Liver (tissue), 9 donors: ENCODE measurements around the gene ZNF592. TPM values are rescaled to one million over a fixed set of nuclear protein-coding genes. Genes with fewer than 3 reads are reported as not detected.

Source experiments
- DNase-seq: peaks from one replicate; pipeline ENCODE4 v3.0.0-alpha.2; 2017; ENCODE audit warnings: low spot score
- H3K27ac ChIP-seq, 2 donors: one replicate each; pipeline ENCODE4 v1.7.0; 2013; ENCODE audit warnings: inconsistent platforms in 2 of 2, low read length in 2 of 2, control low read depth in 1 of 2, low read depth in 1 of 2, mild to moderate bottlenecking in 1 of 2
- H3K27me3 ChIP-seq, 4 donors: one replicate each; pipeline versions ENCODE4 v1.6.1 to v1.7.0; 2013; ENCODE audit warnings: low read length in 3 of 4, inconsistent platforms in 1 of 4, mild to moderate bottlenecking in 1 of 4, moderate library complexity in 1 of 4; ENCODE audit not compliant: control insufficient read depth in 4 of 4, insufficient read depth in 4 of 4
- H3K36me3 ChIP-seq, 4 donors: one replicate each; pipeline versions ENCODE4 v1.6.1 to v1.7.0; 2013; ENCODE audit warnings: low read length in 3 of 4, mild to moderate bottlenecking in 3 of 4, low read depth in 1 of 4, moderate library complexity in 1 of 4; ENCODE audit not compliant: control insufficient read depth in 4 of 4, insufficient read depth in 3 of 4
- H3K4me1 ChIP-seq, 4 donors: one replicate each; pipeline versions ENCODE4 v1.6.1 to v1.7.0; 2013; ENCODE audit warnings: low read length in 3 of 4, mild to moderate bottlenecking in 3 of 4, moderate library complexity in 1 of 4; ENCODE audit not compliant: control insufficient read depth in 4 of 4, insufficient read depth in 4 of 4
- H3K4me3 ChIP-seq, 3 donors: one replicate each; pipeline versions ENCODE4 v1.6.1 to v1.7.0; 2013; ENCODE audit warnings: low read length in 3 of 3, control low read depth in 1 of 3, low read depth in 1 of 3, mild to moderate bottlenecking in 1 of 3
- H3K9ac ChIP-seq, 2 donors: one replicate each; pipeline ENCODE4 v1.7.0; 2013; ENCODE audit warnings: low read length in 2 of 2, mild to moderate bottlenecking in 2 of 2, moderate library complexity in 2 of 2, control low read depth in 1 of 2, low read depth in 1 of 2
- H3K9me3 ChIP-seq, 4 donors: one replicate each; pipeline versions ENCODE4 v1.6.1 to v1.7.0; 2013; ENCODE audit warnings: low read length in 3 of 4; ENCODE audit not compliant: control insufficient read depth in 4 of 4
- EGR1 ChIP-seq, 2 donors: IDR thresholded peaks; 2 replicates each; pipeline ENCODE4 v1.6.1; 2016 to 2018; ENCODE audit warnings: antibody characterized with exemption in 2 of 2, low read depth in 2 of 2
- FOXA1 ChIP-seq: IDR thresholded peaks from 2 replicates; pipeline ENCODE4 v1.6.1; 2016; ENCODE audit warnings: antibody characterized with exemption
- FOXA2 ChIP-seq: IDR thresholded peaks from 2 replicates; pipeline ENCODE4 v1.6.1; 2016; ENCODE audit warnings: antibody characterized with exemption
- HNF4A ChIP-seq, 2 donors: conservative IDR thresholded peaks; 2 replicates each; pipeline ENCODE4 v1.6.1; 2016; ENCODE audit warnings: antibody characterized with exemption in 2 of 2, mild to moderate bottlenecking in 2 of 2
- HNF4G ChIP-seq: IDR thresholded peaks from 2 replicates; pipeline ENCODE4 v1.6.1; 2016; ENCODE audit warnings: antibody characterized with exemption
- JUND ChIP-seq, 2 donors: IDR thresholded peaks; 2 replicates each; pipeline ENCODE4 v1.6.1; 2016; ENCODE audit warnings: antibody characterized with exemption in 2 of 2
- NR2F2 ChIP-seq: IDR thresholded peaks from 2 replicates; pipeline ENCODE4 v1.6.1; 2016; ENCODE audit warnings: antibody characterized with exemption
- RAD21 ChIP-seq, 2 donors: IDR thresholded peaks; 2 replicates each; pipeline ENCODE4 v1.6.1; 2016; ENCODE audit warnings: antibody characterized with exemption in 2 of 2, mild to moderate bottlenecking in 2 of 2
- RXRA ChIP-seq, 2 donors: IDR thresholded peaks; 2 replicates each; pipeline ENCODE4 v1.6.1; 2017 to 2018; ENCODE audit warnings: antibody characterized with exemption in 2 of 2, mild to moderate bottlenecking in 1 of 2
- SP1 ChIP-seq: IDR thresholded peaks from 2 replicates; pipeline ENCODE4 v1.6.1; 2018; ENCODE audit warnings: antibody characterized with exemption, mild to moderate bottlenecking
- TAF1 ChIP-seq: conservative IDR thresholded peaks from 2 replicates; pipeline ENCODE4 v1.6.1; 2016; ENCODE audit warnings: antibody characterized with exemption, mild to moderate bottlenecking
- YY1 ChIP-seq: IDR thresholded peaks from 2 replicates; pipeline ENCODE4 v1.6.1; 2016; ENCODE audit warnings: antibody characterized with exemption, mild to moderate bottlenecking
- WGBS: extraction: QIAGEN DNeasy Blood & Tissue Kit; methylation state at CpG from one replicate; pipeline ENCODE4 v1.1.7; 2013; 5-methylcytosine and 5-hydroxymethylcytosine counted together
- polyA plus RNA-seq, 2 donors: library from polyadenylated mRNA; stranded (reverse) in 1 of 2; unstranded in 1 of 2; fragments of 200-250 nt in 1 of 2; fragments of >200 nt in 1 of 2; fragmentation: Nextera tagmentation in 1 of 2; extraction: Ambion mirVana in 1 of 2; gene quantifications; one replicate each; pipeline versions ENCODE4 v1.2.1 to v1.2.3, GENCODE V29; 2013 to 2015
- total RNA-seq, 2 donors: library from RNA; depleted of rRNA; stranded (reverse); fragments of >200 nt; gene quantifications; one replicate each; pipeline ENCODE4 v1.2.3, GENCODE V29; 2014
- TF ChIP-seq, protein P1 (sequence below): IDR thresholded peaks from 2 replicates; pipeline ENCODE4 v1.6.1; 2016; ENCODE audit warnings: antibody characterized with exemption
- TF ChIP-seq, protein P2 (sequence below): fragments of 150-350 bp; IDR thresholded peaks from 2 replicates; pipeline ENCODE4 v1.5.1; 2017; ENCODE audit warnings: improper control_type of control experiment, low read depth, low read length; ENCODE audit not compliant: missing input control
- TF ChIP-seq, protein P3 (sequence below): IDR thresholded peaks from 2 replicates; pipeline ENCODE4 v1.6.1; 2016; ENCODE audit warnings: antibody characterized with exemption
- donor health status: healthy.
- donor health status: healthy.
- donor health status: healthy.
- donor health status: healthy.
- donor health status: healthy.

The ZNF592 gene
- total and polyA plus RNA-seq, 4 donors: 4.4 to 10.6 (median 7.5) TPM

- DNase-seq: no peak
- Histone ChIP-seq H3K36me3 (no peaks in the 10 kb centered on the region), H3K27ac (no peak overlapping the region)
Observed at GRCh38 chr15:84812842-84813241, 64.5 kb downstream of the ZNF592 start.

DNA sequence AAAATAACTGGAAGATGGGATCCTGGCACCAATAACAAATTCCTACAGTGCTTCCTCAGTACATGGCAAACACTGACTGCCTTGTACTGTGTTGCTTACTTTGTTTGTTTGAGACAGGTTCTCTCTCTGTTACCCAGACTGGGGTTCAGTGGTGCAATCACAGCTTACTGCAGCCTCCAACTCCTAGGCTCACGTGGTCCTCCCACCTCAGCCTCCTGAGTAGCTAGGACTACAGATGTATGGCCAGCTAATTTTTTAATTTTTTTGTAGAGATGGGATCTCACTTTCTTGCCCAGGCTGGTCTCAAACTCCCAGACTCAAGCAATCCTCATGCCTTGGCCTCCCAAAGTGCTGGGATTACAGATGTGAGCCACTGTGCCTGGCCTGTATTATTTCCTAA, 65.0 kb downstream of the ZNF592 start:
- DNase-seq: no peak
- no peaks in the 10 kb centered on the region for H3K27me3 ChIP-seq
- H3K36me3 ChIP-seq: no peaks in the 10 kb centered on the region
- no peak overlapping the region for H3K4me3 ChIP-seq
- TF ChIP-seq HNF4G: no peak
- TF ChIP-seq JUND (IDR thresholded peaks at IDR 0.05): no peak
- TF ChIP-seq FOXA2: no peak
- no peak for TF ChIP-seq RAD21 (IDR thresholded peaks at IDR 0.05)
- TF ChIP-seq EGR1 (IDR thresholded peaks at IDR 0.05; ENCODE audit: low read depth in 2 of 2): no peak
- TF ChIP-seq NR2F2: no peak
- no peak for TF ChIP-seq YY1
- no peak for TF ChIP-seq FOXA1
- no peak for TF ChIP-seq RXRA (IDR thresholded peaks at IDR 0.05)
- TF ChIP-seq, protein P1, sequence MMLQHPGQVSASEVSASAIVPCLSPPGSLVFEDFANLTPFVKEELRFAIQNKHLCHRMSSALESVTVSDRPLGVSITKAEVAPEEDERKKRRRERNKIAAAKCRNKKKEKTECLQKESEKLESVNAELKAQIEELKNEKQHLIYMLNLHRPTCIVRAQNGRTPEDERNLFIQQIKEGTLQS: no peak
- H3K9me3 ChIP-seq: no peaks in the 10 kb centered on the region
- H3K9ac ChIP-seq: no peak overlapping the region
- 97% methylated on average over 1 of the region's 1 CpG for WGBS
- no peak overlapping the region for H3K27ac ChIP-seq
- H3K4me1 ChIP-seq: peaks cover 2 to 6% (median 5%) of the 10 kb centered on the region in 4 donors

More at GRCh38 chr15:84812842-84813241, 64.5 kb downstream of the ZNF592 start:
- TF ChIP-seq JUND (IDR thresholded peaks at IDR 0.05): no peak
- TF ChIP-seq NR2F2: no peak
- TF ChIP-seq, protein P2, sequence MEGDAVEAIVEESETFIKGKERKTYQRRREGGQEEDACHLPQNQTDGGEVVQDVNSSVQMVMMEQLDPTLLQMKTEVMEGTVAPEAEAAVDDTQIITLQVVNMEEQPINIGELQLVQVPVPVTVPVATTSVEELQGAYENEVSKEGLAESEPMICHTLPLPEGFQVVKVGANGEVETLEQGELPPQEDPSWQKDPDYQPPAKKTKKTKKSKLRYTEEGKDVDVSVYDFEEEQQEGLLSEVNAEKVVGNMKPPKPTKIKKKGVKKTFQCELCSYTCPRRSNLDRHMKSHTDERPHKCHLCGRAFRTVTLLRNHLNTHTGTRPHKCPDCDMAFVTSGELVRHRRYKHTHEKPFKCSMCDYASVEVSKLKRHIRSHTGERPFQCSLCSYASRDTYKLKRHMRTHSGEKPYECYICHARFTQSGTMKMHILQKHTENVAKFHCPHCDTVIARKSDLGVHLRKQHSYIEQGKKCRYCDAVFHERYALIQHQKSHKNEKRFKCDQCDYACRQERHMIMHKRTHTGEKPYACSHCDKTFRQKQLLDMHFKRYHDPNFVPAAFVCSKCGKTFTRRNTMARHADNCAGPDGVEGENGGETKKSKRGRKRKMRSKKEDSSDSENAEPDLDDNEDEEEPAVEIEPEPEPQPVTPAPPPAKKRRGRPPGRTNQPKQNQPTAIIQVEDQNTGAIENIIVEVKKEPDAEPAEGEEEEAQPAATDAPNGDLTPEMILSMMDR: no peak
- TF ChIP-seq RXRA (IDR thresholded peaks at IDR 0.05): no peak
- TF ChIP-seq FOXA2: no peak
- no peak for TF ChIP-seq HNF4A (conservative IDR thresholded peaks at IDR 0.05)
- no peak for TF ChIP-seq RAD21 (IDR thresholded peaks at IDR 0.05)
- TF ChIP-seq, protein P1: no peak
- TF ChIP-seq, protein P3, sequence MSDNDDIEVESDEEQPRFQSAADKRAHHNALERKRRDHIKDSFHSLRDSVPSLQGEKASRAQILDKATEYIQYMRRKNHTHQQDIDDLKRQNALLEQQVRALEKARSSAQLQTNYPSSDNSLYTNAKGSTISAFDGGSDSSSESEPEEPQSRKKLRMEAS: no peak
- no peak for TF ChIP-seq TAF1
- TF ChIP-seq SP1: no peak
- H3K4me1 ChIP-seq: peaks cover 0 to 4% (median 2%) of the 10 kb centered on the region in 4 donors
- no peak overlapping the region for H3K4me3 ChIP-seq
- no peaks in the 10 kb centered on the region for H3K9me3 ChIP-seq
- 82% methylated on average over 2 of the region's 2 CpGs for WGBS
- H3K9ac ChIP-seq: no peak overlapping the region
- H3K27me3 ChIP-seq: no peaks in the 10 kb centered on the region

- Histone ChIP-seq H3K36me3 (no peaks in the 10 kb centered on the region), H3K27me3 (no peaks in the 10 kb centered on the region), H3K4me1 (peaks cover 7 to 11% (median 8%) of the 10 kb centered on the region in 4 donors), H3K27ac (no peak overlapping the region), H3K9me3 (no peaks in the 10 kb centered on the region), H3K9ac (no peak overlapping the region), H3K4me3 (no peak overlapping the region)
- 86% methylated on average over 1 of the region's 1 CpG for WGBS
- TF ChIP-seq TAF1 (no peak), HNF4G (no peak), JUND (IDR thresholded peaks at IDR 0.05) (no peak), NR2F2 (no peak), RXRA (IDR thresholded peaks at IDR 0.05) (no peak), FOXA2 (no peak), FOXA1 (no peak), YY1 (no peak)
- TF ChIP-seq, protein P1: no peak
- TF ChIP-seq, protein P3: no peak
- TF ChIP-seq, protein P2: no peak
- no peak for DNase-seq
Observed at GRCh38 chr15:84813931-84814330, 65.5 kb downstream of the ZNF592 start.
